ENCODE data around the gene PARP8.
"Not testable (repeated sequence)": the region's sequence is repeated elsewhere in the genome, so short reads cannot be mapped to it uniquely, and the experiment has no call there.

PARP8 gene

GRCh38 chr5:50727149-50727496, 60.7 kb downstream of the PARP8 start:
- DNase-seq: no peak

- DNase-seq: no peak
Observed at GRCh38 chr5:50727845-50728244, 61.4 kb downstream of the PARP8 start.

- no peak for DNase-seq
Observed at GRCh38 chr5:50730336-50730735, 63.9 kb downstream of the PARP8 start.

- no peak for DNase-seq
Observed at GRCh38 chr5:50730841-50731240, 64.4 kb downstream of the PARP8 start.

GRCh38 chr5:50733741-50734140, 67.3 kb downstream of the PARP8 start:
- DNase-seq: no peak

- DNase-seq: no peak
Observed at GRCh38 chr5:50738864-50739263, 72.4 kb downstream of the PARP8 start.

GRCh38 chr5:50740832-50741231, 74.4 kb downstream of the PARP8 start:
- DNase-seq: no peak

GRCh38 chr5:50744776-50745175, 78.3 kb downstream of the PARP8 start:
- DNase-seq: peak; percentile 73

GRCh38 chr5:50745221-50745910, 78.9 kb downstream of the PARP8 start:
- peak; percentile 93 for DNase-seq

GRCh38 chr5:50749181-50749580, 82.7 kb downstream of the PARP8 start:
- DNase-seq: no peak

GRCh38 chr5:50749873-50750272, 83.4 kb downstream of the PARP8 start:
- no peak for DNase-seq

- peak; percentile 56 for DNase-seq
Observed at GRCh38 chr5:50751064-50751657, 84.7 kb downstream of the PARP8 start.

- DNase-seq: no peak
Observed at GRCh38 chr5:50752800-50753199, 86.4 kb downstream of the PARP8 start.

GRCh38 chr5:50759526-50760270, 93.3 kb downstream of the PARP8 start:
- DNase-seq: no peak

- peak; percentile 2 for DNase-seq
Observed at GRCh38 chr5:50763351-50763750, 96.9 kb downstream of the PARP8 start.

- no peak for DNase-seq
Observed at GRCh38 chr5:50763846-50764245, 97.4 kb downstream of the PARP8 start.

GRCh38 chr5:50766042-50766441, 99.6 kb downstream of the PARP8 start:
- no peak for DNase-seq

- DNase-seq: no peak
Observed at GRCh38 chr5:50766462-50766861, 100.0 kb downstream of the PARP8 start.

GRCh38 chr5:50766967-50767366, 100.5 kb downstream of the PARP8 start:
- DNase-seq: no peak

GRCh38 chr5:50767588-50767987, 101.2 kb downstream of the PARP8 start:
- DNase-seq: no peak

GRCh38 chr5:50768634-50769033, 102.2 kb downstream of the PARP8 start:
- peak; percentile 45 for DNase-seq

GRCh38 chr5:50770441-50770840, 104.0 kb downstream of the PARP8 start:
- no peak for DNase-seq

GRCh38 chr5:50774446-50775175, 108.2 kb downstream of the PARP8 start:
- DNase-seq: not testable (repeated sequence)

GRCh38 chr5:50786073-50786472, 119.6 kb downstream of the PARP8 start:
- DNase-seq: no peak
